NB4 (cell line): ENCODE data around the gene SEMA3C.

Experiments
- POLR2A ChIP-seq: IDR thresholded peaks from 2 replicates; pipeline ENCODE4 v1.6.1; 2011; ENCODE audit warnings: mild to moderate bottlenecking; ENCODE audit not compliant: insufficient read length; ENCODE audit errors: extremely low read depth
- TF ChIP-seq, protein P1 (sequence below): IDR thresholded peaks from one replicate; pipeline ENCODE4 v1.5.1; 2012; ENCODE audit warnings: low read depth, low read length
- TF ChIP-seq, protein P2 (sequence below): IDR thresholded peaks from 2 replicates; pipeline ENCODE4 v1.6.1; 2011; ENCODE audit warnings: low read depth, low read length

DNA sequence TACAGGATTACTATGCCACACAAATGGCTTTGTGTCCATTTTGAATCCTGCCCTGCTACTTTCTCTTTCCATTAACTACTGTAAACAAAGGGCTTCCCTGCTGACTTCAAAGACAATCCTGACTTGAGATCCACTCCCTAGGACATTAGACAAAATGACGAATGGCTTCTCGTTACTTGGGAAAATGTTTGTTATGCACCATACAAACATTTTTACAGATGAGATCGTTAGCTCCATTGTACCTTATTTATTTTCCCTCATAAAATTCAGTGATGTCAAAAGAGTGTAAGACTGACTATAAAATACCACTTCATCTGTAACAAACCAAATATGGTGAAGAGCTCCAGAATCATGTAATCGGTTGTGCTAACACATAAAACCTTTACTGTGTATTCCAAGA is 158.6 kb downstream of the SEMA3C start:
- TF ChIP-seq, protein P1, sequence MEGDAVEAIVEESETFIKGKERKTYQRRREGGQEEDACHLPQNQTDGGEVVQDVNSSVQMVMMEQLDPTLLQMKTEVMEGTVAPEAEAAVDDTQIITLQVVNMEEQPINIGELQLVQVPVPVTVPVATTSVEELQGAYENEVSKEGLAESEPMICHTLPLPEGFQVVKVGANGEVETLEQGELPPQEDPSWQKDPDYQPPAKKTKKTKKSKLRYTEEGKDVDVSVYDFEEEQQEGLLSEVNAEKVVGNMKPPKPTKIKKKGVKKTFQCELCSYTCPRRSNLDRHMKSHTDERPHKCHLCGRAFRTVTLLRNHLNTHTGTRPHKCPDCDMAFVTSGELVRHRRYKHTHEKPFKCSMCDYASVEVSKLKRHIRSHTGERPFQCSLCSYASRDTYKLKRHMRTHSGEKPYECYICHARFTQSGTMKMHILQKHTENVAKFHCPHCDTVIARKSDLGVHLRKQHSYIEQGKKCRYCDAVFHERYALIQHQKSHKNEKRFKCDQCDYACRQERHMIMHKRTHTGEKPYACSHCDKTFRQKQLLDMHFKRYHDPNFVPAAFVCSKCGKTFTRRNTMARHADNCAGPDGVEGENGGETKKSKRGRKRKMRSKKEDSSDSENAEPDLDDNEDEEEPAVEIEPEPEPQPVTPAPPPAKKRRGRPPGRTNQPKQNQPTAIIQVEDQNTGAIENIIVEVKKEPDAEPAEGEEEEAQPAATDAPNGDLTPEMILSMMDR, result no peak
- no peak for TF ChIP-seq POLR2A
- TF ChIP-seq, protein P2, sequence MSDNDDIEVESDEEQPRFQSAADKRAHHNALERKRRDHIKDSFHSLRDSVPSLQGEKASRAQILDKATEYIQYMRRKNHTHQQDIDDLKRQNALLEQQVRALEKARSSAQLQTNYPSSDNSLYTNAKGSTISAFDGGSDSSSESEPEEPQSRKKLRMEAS, result no peak
